ENCODE measurements around the gene TP53AIP1.

The TP53AIP1 gene

DNA sequence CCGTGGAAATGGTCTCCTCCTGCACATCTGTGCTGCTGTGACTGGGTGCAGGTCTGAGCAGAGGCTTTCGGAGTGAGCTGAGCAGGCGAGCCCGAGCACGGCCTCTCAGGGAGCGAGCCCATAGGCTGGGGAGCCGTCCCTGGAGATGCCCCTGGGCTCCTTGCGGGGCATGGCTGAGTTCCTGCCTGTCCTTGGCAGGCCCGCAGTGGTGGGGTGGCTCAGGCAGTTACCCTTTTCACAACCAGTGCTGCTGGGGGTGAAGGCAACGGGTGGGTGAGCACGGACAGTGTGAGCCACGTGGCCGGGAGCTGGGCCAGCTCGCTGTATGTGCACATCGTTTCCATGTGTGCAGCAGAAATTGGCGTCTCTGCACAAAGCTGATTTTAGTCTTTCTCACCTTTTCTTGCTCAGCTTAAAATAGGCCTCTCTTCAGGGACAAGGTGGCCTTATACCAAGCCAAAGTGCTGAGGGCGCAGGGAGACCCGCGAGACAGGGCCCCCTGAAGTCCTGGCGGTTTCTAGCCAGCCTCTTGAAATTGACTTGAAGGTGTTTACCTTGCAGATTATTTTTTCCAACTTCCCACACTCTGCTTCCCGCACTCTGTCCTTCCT lies at the start of gene TP53AIP1:
TSS of gene TP53AIP1 (minus strand) at position 55 of the 611 bp plus-strand sequence. CDS start 5,053 bp downstream, outside the sequence.
- DNase-seq = no peak

DNA sequence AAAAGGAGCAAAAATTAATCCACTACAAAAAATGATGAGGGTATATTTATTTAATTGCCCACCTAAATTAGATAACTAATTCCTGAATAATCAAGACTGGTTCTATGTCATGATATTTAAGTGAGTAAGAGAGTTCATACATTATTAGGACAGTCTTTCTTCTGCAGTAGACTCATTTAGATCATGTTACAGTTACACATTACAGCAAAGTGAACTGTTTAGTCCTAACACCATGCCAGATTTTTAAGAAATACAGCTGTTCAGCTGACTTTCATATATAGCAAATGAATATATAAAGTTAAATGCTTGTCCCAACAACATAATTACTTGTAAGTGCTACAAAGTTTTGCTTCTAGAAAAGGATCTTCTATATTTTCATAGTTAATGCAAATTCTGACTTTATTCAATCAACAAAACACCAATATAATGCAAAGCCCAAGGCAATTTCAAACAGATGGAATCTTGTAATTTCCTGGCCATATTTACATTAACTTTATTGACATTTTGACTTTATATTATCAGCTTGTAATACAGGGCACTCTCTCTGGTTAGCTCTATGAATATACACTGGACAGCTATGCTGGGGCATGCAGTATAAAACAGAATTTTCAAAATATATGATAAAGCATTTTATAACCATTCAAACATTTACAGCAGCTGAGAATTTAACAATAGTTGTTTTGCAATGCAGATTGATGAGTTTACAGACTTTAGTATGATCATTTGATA lies 45.7 kb upstream of the TP53AIP1 start:
- DNase-seq = no peak

DNA sequence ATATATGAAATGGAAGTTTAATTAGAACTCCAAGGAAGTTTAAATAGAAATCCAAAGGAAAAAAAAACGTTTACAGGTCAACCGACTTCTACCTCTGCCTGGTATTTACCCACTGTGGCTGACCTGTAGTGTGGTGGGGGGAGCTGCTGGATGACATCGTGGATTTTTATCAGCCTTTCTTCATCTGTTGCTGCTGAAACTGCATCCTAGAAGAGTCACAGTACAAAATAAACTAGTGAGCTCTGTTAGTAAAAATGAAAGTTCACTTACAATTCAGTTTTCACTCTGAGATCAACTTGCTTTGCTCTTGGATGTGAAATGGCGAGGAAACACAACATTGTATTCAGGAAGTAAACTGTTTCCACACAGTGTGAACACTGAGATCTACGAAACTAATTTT lies 43.2 kb upstream of the TP53AIP1 start:
- DNase-seq = no peak

- no peak for DNase-seq
Observed at GRCh38 chr11:128983023-128983422, 40.4 kb upstream of the TP53AIP1 start.

GRCh38 chr11:128981254-128981653 lies 38.6 kb upstream of the TP53AIP1 start:
- no peak for DNase-seq

DNA sequence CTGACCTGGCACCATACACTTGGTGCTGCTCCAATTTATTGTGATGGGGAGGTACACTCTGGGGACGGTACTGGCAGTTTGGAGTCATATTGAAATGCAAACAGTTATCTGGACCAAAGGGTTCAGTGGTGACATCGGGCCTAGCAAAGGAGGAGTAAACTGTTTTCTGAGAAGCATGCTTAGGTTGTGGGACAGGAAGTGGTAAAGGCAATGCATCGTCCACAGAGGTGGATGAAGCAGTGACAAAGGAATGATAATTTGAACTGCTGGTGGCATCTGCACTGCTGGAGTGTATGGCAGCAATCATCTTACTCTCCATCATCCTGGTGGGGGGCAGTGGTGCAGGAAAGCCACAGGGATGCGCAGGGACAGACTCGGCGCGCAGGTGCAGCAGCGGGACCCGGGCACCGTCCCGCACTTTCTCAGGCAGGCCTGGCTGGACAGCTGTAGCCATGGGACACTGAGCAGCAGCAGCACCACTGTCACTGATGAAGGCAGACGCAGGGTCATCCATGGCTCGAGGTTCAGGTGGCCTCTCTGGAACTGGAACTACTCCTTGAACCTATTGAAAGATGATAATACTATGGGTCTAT lies 28.0 kb upstream of the TP53AIP1 start:
- no peak for DNase-seq

DNA sequence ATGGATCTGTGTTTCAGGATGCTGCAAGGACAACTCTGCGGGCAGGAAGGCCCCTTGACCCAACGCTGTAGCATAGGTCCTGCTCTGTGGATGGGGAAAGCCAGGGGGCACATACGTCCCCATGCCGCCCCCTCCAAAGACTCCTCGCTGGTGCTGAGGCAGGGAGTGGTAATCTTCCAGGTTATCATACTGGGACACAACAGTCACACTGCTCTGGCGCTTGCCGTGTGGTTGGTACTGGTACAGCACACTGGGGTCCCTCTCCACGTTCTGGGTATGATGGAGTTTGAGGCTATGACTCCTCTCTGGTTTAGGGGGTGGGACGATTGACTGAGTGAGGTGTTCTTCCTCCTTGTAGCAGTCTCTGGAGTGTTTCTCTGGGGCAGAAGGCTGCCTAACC lies 26.2 kb upstream of the TP53AIP1 start:
- DNase-seq = no peak

GRCh38 chr11:128967578-128967977 lies 24.9 kb upstream of the TP53AIP1 start:
- DNase-seq = no peak

GRCh38 chr11:128965485-128965884 lies 22.8 kb upstream of the TP53AIP1 start:
- no peak for DNase-seq

DNA sequence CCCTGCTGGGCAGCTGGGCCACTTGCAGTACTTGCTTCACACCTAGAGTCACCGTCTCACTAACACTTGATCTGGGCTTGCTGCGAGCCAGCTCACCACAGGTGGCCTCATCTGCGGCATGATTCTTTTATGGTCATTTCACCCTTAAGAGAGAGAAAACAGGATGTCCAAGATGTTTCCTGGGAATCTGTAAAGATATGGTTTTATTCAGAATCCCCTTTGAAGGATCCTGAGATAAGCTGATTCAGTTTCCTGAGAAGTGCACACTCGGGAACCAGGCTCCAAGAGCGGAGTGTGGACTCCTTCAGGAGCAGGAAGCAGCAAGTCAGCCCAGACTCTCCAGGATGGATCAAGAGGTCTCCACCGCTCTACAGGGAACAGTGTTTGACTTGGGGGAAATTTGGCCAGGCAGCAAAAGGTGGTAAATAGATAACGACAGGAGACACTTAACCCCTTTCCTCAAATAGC lies 21.8 kb upstream of the TP53AIP1 start:
- no peak for DNase-seq

DNA sequence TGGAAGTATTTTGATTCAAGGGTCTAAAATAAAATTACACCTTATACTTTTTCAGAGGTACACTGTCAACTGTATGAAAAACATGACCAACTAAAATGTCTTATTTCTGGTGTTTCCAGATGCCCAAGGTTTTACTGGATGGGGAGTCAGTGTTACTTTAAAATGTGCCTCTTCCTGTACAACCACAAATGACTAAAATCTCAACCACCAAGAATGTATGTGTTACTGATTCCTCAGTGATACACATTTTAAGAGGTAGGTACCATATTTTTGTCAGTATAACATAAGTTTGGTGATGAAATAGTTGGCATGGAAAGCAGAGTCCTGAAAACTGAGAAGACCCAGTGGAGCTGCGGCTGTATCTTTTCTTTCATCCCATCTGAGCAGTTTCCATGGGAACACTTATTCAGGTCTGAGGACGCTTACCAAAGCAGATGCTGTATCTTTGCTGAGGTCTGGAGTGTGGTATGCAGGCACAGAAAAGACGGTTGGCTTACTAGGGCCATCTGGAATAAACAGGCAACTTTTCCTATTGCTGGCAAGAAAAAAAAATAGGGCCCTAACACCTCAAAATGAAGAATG lies 21.2 kb upstream of the TP53AIP1 start:
- no peak for DNase-seq

GRCh38 chr11:128962896-128963295 lies 20.2 kb upstream of the TP53AIP1 start:
- DNase-seq = no peak

DNA sequence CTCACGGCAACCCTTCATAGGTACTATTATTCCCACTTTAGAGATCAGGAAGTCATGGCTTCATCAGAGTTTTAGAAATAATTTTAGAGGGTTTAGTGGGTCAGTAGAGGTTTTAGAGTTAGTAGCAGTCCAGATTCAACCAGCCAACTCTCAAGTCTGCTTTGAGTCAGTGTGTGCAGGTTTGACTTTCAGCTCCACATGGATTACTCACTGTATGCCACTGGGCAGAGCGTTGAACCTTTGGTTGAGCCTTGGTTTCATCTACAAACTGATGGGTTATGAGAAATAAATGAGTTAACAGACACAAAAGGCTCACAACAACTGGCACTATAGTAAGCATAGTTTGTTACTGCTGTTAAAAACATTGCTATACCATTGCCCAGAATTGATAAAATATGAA lies 19.0 kb upstream of the TP53AIP1 start:
- DNase-seq = no peak

DNA sequence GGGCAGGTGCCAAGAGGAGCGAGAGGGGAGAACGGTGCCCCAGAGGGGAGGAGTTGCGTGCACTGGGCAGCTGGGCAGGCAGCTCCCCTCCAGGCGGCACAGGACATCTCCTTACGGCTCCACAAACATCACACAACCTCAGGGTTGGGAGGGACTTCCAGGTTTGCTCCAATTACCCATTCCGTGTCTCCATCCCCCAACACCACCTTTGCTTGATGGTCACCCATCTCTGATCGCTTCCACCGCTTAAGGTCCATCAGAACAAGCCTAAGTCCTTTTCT lies 14.5 kb upstream of the TP53AIP1 start:
- DNase-seq = no peak

- DNase-seq = peak; percentile 90
Observed at GRCh38 chr11:128956401-128957201, 13.9 kb upstream of the TP53AIP1 start.

GRCh38 chr11:128955636-128956035 lies 13.0 kb upstream of the TP53AIP1 start:
- no peak for DNase-seq

DNA sequence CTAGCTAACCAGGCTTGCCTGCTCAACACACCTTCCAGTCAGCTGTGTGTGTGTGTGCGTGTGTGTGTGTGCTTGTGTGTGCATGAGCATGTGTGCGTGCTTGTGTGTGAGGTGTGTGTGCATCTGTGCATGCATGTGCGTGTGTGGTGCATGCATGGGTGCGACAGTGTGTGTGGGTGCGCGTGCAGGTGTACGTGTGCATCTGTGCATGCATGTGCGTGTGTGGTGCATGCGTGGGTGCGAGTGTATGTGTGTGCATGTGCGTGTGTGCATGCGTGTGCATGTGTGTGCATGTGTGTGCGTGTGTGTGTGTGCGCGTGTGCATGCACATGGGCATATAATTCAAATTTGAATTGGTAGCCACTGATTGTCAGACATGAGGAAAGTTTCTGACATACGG lies 10.5 kb upstream of the TP53AIP1 start:
- no peak for DNase-seq

GRCh38 chr11:128949791-128950454 lies 7.3 kb upstream of the TP53AIP1 start:
- no peak for DNase-seq

GRCh38 chr11:128948583-128948982 lies 5.9 kb upstream of the TP53AIP1 start:
- DNase-seq = no peak

DNA sequence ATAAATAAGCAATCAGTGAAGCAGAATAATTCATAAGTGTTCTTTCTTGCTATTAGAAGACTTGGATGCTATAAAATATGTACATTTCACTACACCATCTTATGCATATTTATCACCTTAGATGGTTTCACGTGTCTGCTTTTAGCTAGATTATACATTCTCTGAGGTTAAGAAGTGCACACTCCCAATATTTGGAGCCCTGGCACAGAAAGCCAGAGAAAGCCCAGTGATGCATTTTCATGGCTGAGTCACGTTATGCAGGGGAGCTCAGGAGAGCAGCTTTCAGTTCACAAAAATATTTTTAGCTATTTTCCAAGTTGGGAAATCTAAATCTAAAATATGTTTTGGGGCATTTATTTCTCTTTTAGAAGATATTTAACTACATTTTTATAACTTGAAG lies 5.1 kb upstream of the TP53AIP1 start:
- no peak for DNase-seq

- peak; percentile 34 for DNase-seq
Observed at GRCh38 chr11:128946648-128947047, 4.0 kb upstream of the TP53AIP1 start.

DNA sequence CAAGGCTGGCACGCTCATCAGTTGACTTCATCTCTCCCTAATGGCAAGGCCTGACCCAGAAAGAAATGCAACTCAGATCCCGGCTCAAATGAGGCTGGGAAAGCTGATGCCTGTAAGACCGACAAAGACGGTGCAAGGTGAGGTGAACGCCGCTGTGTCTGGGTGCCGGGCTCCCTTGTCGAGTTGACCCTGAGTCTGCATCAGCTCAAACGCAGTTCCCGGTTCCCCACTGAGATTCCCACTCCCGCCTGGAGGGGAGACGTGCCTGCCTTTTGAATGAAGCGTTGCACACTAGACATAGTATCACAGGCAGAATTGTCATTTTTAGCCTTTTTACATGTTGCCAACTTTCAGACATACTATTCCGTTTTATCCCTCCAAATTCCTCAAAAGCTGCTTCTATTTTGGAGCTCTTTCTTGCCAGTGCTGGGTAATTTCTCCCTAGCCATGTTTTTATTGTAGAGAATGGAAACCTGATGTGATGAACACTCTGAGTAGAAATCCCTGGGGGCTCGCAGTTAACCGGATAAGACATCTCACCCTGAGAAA lies 831 bp upstream of the TP53AIP1 start:
- no peak for DNase-seq

DNA sequence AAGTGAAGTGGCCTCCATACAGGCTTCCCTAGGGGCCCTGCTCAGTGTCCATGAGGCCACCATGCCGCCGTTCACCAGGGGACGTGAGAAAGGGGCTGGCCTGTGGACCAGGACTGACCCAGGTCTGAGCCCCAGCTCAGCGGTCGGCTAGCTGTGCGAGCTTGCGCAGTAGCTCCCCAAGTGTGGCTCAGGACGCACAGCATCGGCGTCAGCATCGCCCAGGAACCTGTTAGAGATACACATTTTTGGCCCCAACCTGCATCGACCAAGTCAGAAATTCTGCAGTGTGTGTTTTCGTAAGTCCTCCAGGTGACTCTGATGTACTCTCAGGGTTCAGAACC lies 429 bp downstream of the TP53AIP1 start:
- DNase-seq = no peak
